ENCODE results near the gene PLA2G15. TPM values are rescaled to one million over a fixed set of nuclear protein-coding genes. Genes with fewer than 3 reads are reported as not detected.

The PLA2G15 gene
- total and polyA plus RNA-seq, 2 of the 13 experiments (the other 11 are each of a cell fraction or from before 2014, with no cell fraction given), result 14.4 to 23.7 TPM

DNA sequence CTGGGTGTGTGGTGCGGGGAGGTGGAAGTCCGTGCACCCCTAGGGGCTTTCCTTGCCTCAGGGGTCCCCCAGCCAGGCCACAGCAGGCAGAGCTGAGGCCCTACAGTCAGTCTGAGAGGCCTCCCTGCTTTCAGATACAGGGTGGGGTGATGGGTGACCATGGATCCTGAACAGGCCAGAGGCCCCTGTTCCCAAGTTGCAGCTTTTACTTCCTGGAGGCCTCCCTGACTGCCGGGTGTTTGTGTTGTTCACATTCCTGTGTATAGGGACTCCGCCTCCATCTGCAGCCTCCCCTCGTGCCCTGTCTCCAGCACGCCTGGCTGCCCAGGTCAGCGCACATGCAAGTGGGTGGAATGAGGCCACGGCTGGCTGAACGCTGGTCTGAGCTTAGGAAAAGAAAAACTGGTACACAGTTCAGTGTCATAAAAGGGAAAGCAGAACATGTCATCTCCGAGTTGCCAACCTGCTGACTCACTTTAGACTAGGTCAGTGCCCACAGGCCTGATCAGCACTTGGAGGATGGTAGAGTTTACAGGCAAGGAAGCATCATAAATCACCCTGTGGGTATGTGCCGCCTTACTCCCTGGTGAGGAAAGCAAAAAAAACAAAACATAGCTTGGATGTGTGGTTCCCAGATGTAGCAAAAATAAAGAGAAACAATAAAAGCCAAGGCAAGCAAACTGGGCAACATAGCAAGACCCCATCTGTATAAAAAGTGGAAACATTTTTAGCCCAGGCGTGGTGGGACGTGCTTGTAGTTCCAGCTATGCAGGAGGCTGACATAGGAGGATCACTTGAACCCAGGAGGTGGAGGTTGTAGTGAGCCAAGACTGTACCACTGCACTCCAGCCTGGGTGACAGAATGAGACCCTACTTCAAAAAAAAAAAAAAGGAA lies 13.0 kb downstream of the PLA2G15 start (continued):
- TF ChIP-seq, protein P1, sequence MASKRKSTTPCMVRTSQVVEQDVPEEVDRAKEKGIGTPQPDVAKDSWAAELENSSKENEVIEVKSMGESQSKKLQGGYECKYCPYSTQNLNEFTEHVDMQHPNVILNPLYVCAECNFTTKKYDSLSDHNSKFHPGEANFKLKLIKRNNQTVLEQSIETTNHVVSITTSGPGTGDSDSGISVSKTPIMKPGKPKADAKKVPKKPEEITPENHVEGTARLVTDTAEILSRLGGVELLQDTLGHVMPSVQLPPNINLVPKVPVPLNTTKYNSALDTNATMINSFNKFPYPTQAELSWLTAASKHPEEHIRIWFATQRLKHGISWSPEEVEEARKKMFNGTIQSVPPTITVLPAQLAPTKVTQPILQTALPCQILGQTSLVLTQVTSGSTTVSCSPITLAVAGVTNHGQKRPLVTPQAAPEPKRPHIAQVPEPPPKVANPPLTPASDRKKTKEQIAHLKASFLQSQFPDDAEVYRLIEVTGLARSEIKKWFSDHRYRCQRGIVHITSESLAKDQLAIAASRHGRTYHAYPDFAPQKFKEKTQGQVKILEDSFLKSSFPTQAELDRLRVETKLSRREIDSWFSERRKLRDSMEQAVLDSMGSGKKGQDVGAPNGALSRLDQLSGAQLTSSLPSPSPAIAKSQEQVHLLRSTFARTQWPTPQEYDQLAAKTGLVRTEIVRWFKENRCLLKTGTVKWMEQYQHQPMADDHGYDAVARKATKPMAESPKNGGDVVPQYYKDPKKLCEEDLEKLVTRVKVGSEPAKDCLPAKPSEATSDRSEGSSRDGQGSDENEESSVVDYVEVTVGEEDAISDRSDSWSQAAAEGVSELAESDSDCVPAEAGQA (IDR thresholded peaks at IDR 0.05; ENCODE audit: low read depth), result peak; percentile 65
- TF ChIP-seq, protein P1 (CRISPR knock-in tag; IDR thresholded peaks at IDR 0.05; ENCODE audit: borderline replicate concordance), result no peak
- TF ChIP-seq SMAD3 (CRISPR knock-in tag; IDR thresholded peaks at IDR 0.05), result peak; percentile 85
- TF ChIP-seq PPARG (CRISPR knock-in tag; conservative IDR thresholded peaks at IDR 0.05), result peak; percentile 78; the same call in 1 of the 2 replicates
- TF ChIP-seq DPF2 (CRISPR knock-in tag; IDR thresholded peaks at IDR 0.05; ENCODE audit: borderline replicate concordance, low read depth), result peak; percentile 75
- TF ChIP-seq ZNF205 (CRISPR knock-in tag; IDR thresholded peaks at IDR 0.05), result peak; percentile 78; the same call in 1 of the 2 replicates
- TF ChIP-seq ZNF121 (CRISPR knock-in tag; IDR thresholded peaks at IDR 0.05), result peak; percentile 99
- TF ChIP-seq PHF5A (CRISPR knock-in tag; IDR thresholded peaks at IDR 0.05; ENCODE audit: low read depth, unreplicated experiment), result peak; percentile 73
- 0 out of 2 replicates have a peak, but pooled peaks have one; percentile 52 for TF ChIP-seq ZNF543 (CRISPR knock-in tag; IDR thresholded peaks at IDR 0.05)
- peak; percentile 85 for TF ChIP-seq ZNF883 (CRISPR knock-in tag; IDR thresholded peaks at IDR 0.05; ENCODE audit: not compliant biosample characterization)
- TF ChIP-seq FOXA1 (IDR thresholded peaks at IDR 0.05), result no peak
- TF ChIP-seq FOXA1 (CRISPR knock-in tag; IDR thresholded peaks at IDR 0.05), result peak; percentile 54
- TF ChIP-seq REXO4 (CRISPR knock-in tag; IDR thresholded peaks at IDR 0.05; ENCODE audit: borderline replicate concordance), result no peak
- peak; percentile 69; the same call in 1 of the 2 replicates for TF ChIP-seq MZF1 (CRISPR knock-in tag; IDR thresholded peaks at IDR 0.05; ENCODE audit: borderline replicate concordance)
- peak; percentile 53; the same call in 1 of the 2 replicates for TF ChIP-seq KDM1A (CRISPR knock-in tag; IDR thresholded peaks at IDR 0.05)
- peak; percentile 94 for TF ChIP-seq ARNTL (CRISPR knock-in tag; IDR thresholded peaks at IDR 0.05)

Data from HepG2 (cell line).